Coronary artery (tissue), 2 donors: ENCODE results near the gene AOC2.
A peak's percentile ranks its signal among the peaks of the same experiment; 100 is the strongest.

Source experiments
- DNase-seq: peaks from one replicate; pipeline ENCODE4 v3.0.0-alpha.2; 2017; ENCODE audit warnings: low spot score
- H3K27ac ChIP-seq, 2 donors: fragments of 200-600 bp; sonication (generic); one replicate each; pipeline ENCODE4 v1.5.1; 2016 to 2019
- H3K4me3 ChIP-seq: fragments of 200-600 bp; sonication (generic); 2 replicates; pipeline ENCODE4 v1.5.1; 2016; ENCODE audit warnings: mild to moderate bottlenecking, moderate library complexity
- CTCF ChIP-seq: fragments of 200-600 bp; sonication (generic); IDR thresholded peaks from one replicate; pipeline ENCODE4 v1.5.1; 2019; ENCODE audit warnings: antibody characterized with exemption

Gene AOC2

GRCh38 chr17:42817866-42818265, 26.5 kb upstream of the AOC2 start:
- peak; percentile 14 for DNase-seq
- no peak overlapping the region for H3K27ac ChIP-seq
- no peak for TF ChIP-seq CTCF
- H3K4me3 ChIP-seq = no peak overlapping the region

DNA sequence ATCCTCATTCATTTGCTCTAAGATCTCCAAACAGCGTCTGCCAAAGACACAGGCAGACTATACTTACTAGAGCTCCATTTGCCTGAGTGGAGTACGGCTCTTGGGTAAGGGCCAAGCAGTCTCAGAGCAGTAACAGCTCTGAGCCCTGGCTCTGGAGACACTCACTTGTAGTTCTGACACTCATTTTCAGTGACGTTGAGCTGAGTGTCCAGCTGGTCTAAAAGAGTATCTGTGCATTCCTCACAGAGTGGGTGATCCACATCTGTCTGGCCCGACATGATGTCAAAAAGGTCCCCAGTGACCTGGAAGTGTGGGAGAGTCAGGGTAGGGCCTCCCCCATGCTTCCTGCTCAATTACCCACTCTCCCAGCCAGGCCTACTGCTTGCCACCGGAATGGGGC, 26.0 kb upstream of the AOC2 start:
- DNase-seq = peak; percentile 2
- Histone ChIP-seq H3K27ac (no peak overlapping the region), H3K4me3 (no peak overlapping the region)
- no peak for TF ChIP-seq CTCF

GRCh38 chr17:42819939-42820535, 24.3 kb upstream of the AOC2 start:
- H3K4me3 ChIP-seq = no peak overlapping the region
- peak; percentile 70 for DNase-seq
- no peak overlapping the region for H3K27ac ChIP-seq
- peak; percentile 40 for TF ChIP-seq CTCF

DNA sequence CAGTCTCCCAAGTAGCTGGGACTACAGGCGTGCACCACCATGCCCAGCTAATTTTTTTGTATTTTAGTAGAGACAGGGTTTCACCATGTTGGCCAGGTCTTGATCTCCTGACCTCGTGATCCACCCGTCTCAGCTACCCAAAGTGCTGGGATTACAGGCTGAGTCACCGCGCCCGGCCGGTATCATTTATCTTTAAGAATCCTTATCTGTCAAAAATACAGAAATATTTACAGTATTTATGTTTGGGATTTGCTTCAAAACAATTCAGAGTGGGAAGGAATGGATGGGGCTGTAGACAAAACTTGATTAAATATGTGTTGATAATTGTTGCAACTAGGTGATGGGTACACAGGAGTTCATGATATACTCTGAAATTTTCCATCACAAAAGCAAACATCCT, 23.2 kb upstream of the AOC2 start:
- Histone ChIP-seq H3K4me3 (no peak overlapping the region), H3K27ac (no peak overlapping the region)
- TF ChIP-seq CTCF = no peak
- DNase-seq = peak; percentile 9

- no peak for TF ChIP-seq CTCF
- Histone ChIP-seq H3K27ac (no peak overlapping the region), H3K4me3 (no peak overlapping the region)
- DNase-seq = no peak
These were observed 16.9 kb upstream of the AOC2 start for GRCh38 chr17:42827472-42827871.

DNA sequence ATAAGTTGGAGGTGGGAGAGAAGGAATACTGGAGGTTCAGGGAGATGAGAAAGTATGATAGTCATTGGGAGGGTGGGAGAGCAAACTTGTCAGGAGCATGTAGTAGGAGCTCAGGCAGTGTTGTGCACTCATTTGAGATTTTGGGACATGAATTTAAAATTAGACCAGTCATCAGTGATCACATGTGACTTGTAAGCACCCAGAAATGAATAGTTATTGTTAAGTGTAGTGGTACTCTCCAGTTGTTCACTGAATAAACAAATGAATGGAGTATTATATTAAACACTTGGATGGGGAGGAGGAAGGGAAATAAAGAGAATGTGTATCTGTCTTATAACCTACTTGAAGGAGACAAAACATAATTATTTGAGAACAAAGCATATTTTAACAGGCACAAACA, 13.4 kb upstream of the AOC2 start:
- no peak for TF ChIP-seq CTCF
- no peak overlapping the region for H3K27ac ChIP-seq
- no peak for DNase-seq
- no peak overlapping the region for H3K4me3 ChIP-seq

DNA sequence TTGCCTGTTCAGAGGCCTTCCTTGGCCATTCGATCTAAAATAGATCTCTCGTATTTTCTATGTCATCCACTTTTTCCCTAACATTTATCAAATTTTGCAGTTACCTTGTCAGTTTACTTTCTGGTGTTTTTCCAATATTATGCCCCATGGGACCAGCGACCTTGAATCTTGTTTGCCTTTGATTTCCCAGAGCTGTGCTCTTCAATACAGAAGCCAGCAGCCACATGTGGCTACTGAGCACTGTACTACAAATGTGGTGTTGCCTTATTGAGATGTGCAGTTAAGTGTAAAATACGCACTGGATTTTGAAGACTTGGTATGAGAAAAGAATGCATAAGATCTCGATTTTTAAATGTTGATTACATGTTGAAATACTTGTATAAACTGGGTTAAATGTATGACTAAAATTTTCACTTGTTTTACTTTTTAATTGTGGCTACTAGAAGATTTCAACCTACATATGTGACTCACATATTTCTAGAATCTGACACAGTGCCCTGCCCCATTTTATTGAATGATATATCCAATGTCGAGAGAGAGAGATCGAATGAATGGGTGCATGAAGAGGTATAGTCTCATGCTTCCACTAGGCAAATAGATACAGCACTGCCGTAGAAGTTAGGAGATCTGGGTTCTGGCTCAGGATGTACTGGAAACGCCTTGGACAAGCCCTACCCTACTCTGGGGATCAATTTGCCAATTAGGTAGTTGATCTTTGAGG, 12.0 kb upstream of the AOC2 start:
- DNase-seq = peak; percentile 11
- Histone ChIP-seq H3K27ac (peak overlapping the region; percentile 84 to 86), H3K4me3 (peak overlapping the region; percentile 81)
- no peak for TF ChIP-seq CTCF
